WTC11 (cell line): ENCODE results near the gene BTN2A1.

Experiments used
- ATF1 ChIP-seq: sonication (generic); formaldehyde crosslinking; IDR thresholded peaks from 2 replicates; pipeline ENCODE4 v1.8.1; 2023; ENCODE audit warnings: mild to moderate bottlenecking, moderate library complexity, missing genetic modification reagents
- CTCF ChIP-seq: fragments of 200-600 bp; IDR thresholded peaks from 2 replicates; pipeline ENCODE4 v1.8.0; 2022; ENCODE audit warnings: antibody characterized with exemption
- ESRRA ChIP-seq: sonication (generic); formaldehyde crosslinking; IDR thresholded peaks from 2 replicates; pipeline ENCODE4 v1.8.1; 2022; ENCODE audit warnings: mild to moderate bottlenecking, missing genetic modification reagents, borderline replicate concordance
- FOXJ3 ChIP-seq: sonication (generic); formaldehyde crosslinking; IDR thresholded peaks from 2 replicates; pipeline ENCODE4 v1.9.0; 2021; ENCODE audit warnings: missing genetic modification reagents, mild to moderate bottlenecking, borderline replicate concordance
- MAX ChIP-seq: sonication (generic); formaldehyde crosslinking; IDR thresholded peaks from 2 replicates; pipeline ENCODE4 v1.8.0; 2022; ENCODE audit warnings: mild to moderate bottlenecking, missing genetic modification reagents
- NR2C2 ChIP-seq: sonication (generic); formaldehyde crosslinking; IDR thresholded peaks from 2 replicates; pipeline ENCODE4 v1.8.0; 2022; ENCODE audit warnings: mild to moderate bottlenecking, missing genetic modification reagents
- NR3C1 ChIP-seq: sonication (generic); formaldehyde crosslinking; conservative IDR thresholded peaks from 2 replicates; pipeline ENCODE4 v1.8.1; 2023; ENCODE audit warnings: low read depth, mild to moderate bottlenecking, missing genetic modification reagents
- ZBTB43 ChIP-seq: sonication (generic); formaldehyde crosslinking; IDR thresholded peaks from 2 replicates; pipeline ENCODE4 v1.8.1; 2023; ENCODE audit warnings: mild to moderate bottlenecking, missing genetic modification reagents

- no peak for TF ChIP-seq CTCF
- TF ChIP-seq NR3C1 (CRISPR knock-in tag), result no peak
- no peak for TF ChIP-seq ESRRA (CRISPR knock-in tag)
- no peak for TF ChIP-seq MAX (CRISPR knock-in tag)
- no peak for TF ChIP-seq NR2C2
- no peak for TF ChIP-seq ATF1 (CRISPR knock-in tag)
- TF ChIP-seq ZBTB43 (CRISPR knock-in tag), result no peak
- no peak for TF ChIP-seq FOXJ3 (CRISPR knock-in tag)
Observed at GRCh38 chr6:26426691-26427450, 30.9 kb upstream of the BTN2A1 start.
